ENCODE results near the gene GYPC.

GYPC gene

DNA sequence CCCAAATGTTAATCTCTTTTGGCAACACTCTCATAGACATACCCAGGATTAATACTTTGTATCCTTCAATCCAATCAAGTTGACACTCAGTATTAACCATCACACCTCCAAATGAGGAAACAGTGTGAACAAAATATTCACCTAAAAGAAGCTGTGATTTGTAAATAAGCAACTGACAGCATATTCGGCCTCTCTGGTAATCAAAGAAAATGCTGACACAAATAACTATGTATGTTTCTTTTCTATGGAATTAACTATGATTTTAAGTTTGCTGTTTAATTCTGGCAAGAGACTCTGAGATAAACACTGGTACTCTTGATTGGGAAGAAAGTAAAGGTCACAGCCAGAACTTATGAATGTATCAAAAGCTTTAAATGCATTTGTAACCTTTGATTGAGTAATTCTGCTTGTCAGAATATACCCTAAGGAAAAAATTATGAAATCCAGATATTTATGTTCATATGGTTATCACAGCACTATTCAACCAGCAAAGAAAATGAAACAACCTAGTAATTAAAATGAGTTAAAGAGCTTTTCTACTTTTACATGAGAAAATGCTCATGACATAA is 3.6 kb upstream of the GYPC start:
- no peak for DNase-seq

DNA sequence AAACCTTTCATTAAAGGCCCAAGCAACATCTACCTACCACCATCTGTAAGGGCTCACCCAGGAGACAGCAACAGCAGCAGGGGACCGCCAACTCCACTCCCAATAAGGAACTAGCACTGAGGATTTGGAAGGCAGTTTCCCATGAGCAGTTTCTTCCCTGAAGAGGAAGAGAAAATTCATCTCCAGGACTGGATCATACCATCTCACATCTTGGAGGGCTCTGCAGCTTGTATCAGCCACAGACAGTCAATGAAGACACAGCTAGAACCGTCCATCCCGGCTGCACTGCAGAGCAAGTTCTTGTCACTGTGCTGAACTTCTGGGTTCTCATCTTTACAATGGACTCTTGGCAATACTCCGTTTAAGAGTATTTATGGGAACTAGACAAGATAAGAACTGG is 2.8 kb upstream of the GYPC start:
- DNase-seq = no peak

DNA sequence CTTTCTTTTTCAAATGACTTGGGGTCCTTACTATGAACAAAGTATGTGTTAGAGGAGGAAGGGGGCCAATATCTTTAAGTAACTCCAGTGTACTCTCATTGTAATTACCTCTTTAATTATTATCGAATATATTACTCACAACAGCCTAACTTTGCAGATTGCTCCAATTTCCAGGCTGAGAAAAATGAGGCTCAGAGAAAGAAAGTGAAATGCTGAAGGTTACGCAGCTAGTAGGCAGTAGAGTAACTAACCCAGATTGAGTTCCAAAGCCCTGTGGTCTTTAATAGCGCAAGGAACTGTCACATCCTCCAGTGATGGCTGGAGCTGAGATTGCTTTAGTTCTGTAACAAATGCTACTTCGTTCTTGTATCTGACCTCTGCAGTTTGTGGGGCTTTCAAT is 2.2 kb upstream of the GYPC start:
- DNase-seq = no peak

DNA sequence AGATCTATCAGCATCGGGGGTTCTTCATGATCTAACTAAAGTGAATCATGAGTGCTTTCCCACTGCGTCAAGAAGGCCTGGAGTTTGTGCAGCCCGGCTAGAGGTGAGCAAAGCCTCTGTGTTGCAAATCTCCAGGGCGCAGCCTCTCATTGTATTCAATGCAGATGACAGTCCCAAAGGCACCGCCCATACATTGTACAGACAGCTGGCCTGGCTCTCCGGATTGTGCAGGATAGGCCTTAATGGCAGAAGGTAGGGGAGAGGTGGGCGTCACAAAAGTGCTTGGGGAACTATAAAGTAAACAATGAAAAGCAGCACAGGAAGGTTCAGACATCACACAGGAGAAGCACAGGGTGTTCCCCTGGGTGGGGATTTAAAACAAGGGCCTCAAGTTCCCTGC is 907 bp upstream of the GYPC start:
- no peak for DNase-seq

DNA sequence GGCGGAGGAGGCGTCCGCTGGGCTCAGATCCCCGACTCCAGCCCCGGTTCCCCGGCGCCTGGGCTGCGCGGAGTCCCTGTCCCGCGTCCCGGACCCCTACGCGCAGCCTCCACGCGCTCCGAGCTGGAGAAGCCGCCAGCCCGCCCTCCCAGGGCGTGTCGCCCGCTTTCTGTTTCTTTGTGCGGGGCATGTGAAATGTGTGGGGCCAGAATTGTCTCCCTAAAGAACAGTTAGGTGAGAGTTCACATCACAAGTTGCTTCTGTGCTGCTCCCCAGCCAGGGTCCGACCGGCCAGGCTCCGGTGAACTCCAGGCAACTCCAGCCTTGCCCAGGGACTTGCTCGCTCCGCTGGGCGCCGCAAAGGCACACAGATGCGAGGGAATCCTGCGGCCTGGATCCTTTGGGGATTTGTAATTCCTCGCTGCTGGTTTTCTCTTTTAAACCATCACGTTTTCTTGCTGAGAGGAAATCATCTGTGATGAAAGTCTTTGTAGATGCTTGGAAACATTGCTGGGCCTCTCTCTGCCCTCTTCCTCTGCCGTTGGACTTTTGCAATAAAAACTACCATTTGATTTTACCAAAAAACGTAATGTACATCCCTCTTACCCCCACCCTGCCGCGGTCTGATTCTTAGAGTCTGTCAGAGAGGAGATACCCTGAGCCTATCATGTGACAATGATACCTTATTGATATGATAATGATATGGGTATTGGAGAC is 631 bp downstream of the GYPC start:
- DNase-seq = peak; percentile 31

DNA sequence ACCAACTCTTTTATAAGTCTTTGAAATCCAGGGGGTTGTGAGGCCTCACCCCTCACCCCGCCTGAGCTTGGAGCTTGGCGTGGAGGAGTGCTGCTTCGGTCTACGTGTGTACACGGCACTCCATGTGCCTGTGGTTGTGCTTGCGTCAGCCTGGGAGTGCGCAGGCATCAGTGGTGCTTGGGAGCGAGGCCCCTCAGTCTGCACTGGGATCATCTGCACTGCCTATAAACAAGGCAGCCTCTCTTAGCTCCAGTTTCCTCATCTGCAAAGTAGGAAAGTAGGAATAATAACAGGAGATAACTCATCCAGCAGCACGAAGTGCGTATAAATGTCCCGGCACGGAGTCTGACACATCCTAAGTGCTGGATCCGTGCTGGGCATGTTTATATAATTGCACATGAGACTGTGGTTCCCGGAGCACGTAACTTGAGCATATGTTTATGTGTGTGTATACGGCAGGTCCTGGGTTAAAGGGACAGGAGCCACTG is 1.2 kb downstream of the GYPC start:
- DNase-seq = peak; percentile 40

DNA sequence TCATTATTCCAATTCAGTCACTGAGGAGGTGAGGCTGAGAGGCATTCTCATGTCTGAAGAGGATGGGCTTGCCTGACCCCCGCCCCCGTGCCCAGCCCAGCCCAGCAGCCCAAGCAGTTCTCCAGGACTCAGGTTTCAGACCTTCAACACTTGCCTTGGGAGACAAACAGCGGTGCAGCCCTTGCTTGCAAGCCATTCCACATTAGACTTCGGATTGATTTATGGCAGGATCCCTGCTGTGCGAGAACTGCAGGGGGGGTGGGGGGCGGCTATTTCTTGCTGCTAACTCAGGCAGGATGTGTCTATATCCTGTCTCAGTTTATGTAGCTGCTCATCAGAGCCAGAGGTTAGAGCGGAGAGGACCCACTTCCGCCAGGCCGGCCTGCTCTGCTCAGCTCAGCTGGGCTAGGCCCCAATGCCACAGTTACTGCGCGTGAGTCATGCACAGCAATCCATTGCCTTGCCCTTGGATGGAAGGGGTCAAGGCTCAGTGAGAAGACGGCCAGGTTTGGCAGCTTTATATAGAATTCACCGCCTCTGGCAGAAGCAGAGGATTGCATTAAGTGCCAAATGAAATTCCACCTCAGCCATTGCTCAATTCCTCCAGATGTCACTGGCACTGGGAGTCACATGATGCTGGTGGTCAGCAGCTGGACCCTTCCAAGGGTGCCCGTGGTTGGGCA is 1.8 kb downstream of the GYPC start:
- DNase-seq = peak; percentile 73

DNA sequence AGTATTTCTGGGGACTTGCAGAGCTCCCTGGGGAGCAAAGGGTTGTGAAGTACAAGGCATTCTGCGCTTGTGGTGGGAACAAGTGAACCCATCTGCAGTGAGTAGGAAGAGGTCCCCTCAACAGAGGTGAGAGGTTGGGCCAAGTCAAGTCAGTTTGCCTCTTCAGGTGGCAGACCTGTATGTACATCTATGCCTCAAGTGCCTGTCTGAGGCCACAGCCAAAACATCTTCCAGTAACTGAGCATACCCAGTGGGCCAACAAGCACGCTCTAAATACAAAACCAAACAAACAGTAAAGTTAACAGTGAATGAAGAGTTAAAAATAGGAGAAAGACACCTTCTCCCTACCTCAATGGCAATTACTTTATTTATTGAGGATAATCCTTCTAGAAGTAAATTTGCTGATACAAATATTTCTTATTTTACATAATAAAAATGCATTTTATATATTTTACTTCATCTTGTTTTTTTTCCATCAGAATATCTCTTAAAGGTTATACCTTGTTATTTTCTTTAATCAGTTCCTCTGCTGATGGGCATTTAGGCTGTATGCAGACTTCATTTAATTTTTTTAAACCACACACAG is 2.5 kb downstream of the GYPC start:
- no peak for DNase-seq

DNA sequence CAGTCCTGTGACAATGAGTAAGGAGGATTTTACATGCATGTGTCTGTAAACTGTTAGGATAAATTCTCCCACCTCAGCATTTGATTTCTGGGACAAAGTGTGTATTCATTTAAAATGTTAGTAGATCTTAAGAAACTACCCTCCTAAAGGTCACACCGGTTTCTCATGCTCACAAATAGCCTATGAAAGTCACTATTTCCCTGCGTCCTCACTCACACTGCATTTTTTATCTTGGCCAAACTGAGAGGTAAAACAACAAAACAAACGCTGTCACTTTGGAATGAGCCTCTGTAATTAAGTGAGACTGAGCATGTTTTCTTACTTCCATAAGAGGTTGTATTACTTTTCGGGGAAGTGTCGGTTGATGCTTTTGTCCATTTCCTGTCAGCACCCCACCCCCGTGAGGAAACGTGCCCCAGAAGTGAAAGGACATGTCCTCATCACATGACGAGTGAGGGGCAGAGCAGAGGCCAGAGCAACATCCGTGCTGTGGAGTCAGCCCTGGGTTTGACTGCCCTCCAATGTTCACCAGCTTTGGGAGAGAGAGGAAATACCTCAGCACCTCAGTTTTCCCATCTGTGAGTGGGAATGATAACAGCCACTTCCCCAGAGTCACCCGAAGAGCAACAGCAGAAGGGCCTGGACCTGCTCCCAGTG is 3.1 kb downstream of the GYPC start:
- peak; percentile 60 for DNase-seq

DNA sequence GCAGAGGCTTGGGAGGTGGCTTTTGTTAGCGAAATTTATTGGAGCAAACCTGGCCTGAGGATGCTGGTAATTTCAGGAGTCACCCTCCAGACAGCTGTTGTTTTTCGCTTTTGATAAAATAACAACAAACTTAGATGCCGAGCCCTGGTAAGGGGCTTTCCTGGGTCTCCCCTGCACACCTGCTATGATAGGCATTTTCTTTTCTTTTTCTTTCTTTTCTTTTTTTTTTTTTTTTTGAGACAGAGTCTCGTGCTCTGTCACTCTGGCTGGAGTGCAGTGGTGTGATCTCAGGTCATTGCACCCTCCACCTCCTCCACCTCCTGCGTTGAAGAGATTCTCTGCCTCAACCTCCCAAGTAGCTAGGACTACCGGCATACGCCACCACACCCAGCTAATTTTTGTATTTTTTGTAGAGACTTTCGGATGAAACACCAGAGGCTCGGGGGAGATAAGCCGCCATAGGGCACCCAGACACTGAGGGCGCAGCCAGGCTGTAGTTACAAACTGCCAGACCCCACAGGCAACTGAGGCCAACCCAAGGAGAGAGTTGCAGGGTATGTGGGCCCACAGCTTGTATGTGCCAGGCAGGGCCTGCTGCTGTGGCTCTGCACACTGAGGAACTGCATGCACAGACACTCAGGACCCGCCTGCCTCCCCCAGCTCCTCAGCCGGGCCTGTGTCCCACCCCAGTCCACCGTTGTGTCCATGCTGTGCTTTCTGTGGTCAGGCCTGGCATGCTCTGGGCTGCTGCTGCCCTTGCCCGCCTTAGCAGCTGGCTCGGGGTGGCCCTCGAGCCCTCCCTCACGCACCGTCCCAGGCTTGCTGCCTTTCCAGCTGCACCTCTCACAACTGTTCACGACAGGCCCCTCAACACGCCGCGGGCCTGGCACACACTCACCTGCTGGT is 3.9 kb downstream of the GYPC start:
- no peak for DNase-seq

DNA sequence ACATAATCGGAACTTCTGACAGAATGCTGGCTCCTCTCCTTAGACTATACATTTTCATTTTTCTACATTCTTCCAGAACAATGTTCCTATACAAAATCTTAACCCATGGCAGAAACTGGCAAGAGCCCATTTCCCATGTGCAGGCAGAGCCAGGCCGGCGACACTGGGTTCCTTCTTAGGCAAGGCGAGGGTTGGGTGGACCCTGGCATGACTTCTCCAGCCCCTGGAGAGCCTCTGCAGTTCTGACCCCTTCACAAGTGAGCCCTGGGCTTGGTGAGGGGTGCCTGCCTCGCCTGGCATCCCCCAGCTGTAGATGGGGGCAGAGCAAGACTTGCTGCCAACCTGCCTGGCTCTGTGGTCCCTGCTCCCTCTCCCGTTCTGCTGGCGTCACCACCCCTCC is 5.0 kb downstream of the GYPC start:
- no peak for DNase-seq

DNA sequence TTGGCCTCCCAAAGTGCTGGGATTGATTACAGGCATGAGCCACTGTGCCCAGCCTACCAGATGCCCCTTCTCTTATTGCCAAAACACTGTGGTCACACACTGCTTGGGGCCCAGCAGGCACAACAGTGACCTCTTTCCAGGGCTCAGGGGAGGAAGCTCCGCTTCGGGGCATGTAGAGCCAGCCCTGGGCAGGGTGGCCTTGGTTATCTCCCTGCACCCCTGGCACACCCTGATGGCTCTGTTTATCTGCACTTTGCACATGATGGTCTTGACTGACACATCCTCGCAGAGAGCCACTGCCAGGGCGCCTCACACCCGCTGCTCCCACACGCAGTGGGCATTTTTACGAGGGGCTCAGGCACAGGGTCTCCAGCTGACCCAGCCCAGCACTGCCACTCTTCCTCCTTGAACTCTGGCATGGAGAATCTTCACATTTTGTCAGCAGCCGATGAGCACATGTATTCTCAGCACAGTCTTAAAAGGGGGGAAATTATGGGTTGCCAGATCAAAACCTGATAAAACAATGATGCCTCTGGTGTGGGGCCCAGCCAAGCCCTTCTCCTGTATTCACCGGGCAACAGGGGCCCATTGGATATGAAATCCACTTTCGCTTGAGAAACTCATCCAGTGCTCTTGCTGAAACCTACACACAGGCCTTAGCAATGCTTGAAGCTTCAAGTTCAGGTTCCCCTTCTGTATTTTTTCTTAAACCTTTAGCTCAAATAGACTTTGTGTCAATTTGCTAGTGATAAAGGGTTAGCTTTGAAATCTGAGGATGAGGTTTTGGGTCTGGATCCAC is 5.9 kb downstream of the GYPC start:
- DNase-seq = no peak

DNA sequence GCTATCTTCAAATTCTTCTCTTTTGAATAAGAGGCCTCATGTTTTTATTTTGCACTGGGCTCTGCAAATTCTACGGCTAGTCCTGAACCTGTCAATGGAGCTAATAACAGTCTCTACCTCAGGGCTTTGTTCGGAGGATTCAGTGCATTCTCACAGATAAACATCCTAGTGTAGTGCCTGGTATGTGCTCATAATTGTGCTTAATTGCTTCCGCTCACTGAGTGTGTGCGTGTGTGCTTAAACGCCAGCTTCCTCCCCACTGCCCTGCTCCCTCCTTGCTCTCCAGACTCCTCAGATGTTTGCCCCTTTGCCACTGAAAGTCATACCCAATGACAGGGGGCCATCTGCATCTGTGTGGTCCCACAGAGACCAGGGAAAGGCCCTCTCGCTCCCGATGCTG is 6.7 kb downstream of the GYPC start:
- peak; percentile 25 for DNase-seq

DNA sequence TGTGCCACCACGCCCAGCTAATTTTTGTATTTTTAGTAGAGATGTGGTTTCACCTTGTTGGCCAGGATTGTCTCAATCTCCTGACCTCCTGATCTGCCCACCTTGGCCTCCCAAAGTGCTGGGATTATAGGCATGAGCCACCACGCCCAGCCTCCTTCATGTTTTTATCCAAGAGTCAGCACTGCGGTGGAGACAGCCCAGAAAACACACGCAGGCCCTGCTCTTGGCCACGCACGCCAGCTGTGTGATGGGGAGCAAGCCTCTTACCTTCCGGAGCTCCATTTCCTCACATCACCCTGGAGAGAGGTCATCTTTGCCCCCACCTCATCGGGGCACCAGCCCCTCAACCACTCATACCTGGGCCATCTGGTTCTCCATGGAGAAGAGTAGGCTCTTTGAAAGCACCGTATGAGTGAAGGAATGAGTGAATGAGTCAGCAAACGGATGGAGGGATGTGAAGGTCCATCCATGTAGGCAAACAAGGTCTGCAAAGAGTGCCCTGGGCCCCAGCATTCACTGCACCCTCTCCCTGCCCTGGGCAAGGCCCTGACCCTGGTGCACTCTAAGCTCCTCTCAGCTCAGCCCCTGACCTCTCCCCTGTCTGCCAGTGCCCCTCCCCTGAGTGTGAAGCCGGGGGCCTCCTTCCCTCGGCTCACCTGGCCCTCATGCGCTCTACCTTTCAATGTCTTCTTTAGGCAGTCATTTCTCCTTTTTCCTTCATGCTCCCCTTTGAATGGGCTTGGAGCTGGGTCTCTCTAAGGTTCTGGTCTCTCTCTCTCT is 7.4 kb downstream of the GYPC start:
- no peak for DNase-seq

DNA sequence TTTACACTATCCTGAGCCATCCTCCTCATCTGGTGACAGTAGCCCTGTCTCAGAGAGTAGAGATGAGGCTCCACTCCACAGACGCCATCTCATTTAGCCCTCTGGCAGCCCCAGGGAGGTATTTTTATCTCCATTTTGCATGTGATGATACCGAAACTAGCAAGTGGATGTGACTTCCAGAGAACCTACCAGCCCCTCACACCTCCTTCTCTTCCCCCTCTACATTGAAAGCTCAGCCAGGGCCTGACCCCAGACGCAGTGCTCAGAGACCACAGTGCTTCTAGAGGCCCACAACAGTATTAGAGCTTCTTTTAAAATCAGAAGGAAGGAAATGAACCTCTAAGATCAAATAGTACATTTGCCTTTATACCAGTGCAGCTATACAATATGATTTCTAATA is 8.3 kb downstream of the GYPC start:
- peak; percentile 43 for DNase-seq

DNA sequence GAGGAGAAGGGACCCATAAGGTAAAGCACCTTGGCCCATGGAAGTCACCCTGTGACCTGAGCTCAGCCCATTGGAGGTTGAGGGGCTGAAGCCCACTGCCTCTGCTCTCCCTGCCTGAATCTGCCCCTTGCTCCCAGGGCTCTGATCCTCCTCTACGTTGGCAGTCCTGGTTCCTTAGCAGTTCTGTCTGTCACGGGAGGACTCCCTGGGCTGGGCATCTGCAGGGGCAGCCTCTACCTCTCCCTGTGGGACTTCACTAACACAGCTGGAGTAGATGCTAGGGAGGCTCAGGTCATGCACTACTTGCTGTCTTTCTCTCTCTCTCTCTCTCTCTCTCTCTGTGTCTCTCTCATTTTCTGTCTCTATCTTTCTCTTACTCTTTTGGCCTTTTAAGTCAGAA is 8.7 kb downstream of the GYPC start:
- no peak for DNase-seq

DNA sequence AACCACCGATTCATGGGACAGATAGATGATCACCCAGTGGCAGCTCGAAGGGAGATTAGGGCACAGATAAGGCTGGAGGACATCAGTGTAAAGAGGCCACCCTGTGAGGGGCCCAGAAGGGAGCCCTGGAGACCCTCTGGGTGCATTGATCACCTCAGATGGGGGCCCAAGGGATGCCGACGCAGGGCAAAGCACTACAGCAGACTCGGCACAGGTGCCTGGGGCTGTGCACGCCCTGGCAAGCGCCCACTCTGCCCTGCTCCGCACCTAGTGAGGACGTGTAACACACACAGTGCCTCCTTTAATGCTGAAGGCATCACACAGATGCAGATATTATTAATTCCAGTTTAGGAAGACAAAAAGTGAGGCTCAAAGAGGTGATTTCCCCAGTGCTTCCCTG is 9.5 kb downstream of the GYPC start:
- no peak for DNase-seq

DNA sequence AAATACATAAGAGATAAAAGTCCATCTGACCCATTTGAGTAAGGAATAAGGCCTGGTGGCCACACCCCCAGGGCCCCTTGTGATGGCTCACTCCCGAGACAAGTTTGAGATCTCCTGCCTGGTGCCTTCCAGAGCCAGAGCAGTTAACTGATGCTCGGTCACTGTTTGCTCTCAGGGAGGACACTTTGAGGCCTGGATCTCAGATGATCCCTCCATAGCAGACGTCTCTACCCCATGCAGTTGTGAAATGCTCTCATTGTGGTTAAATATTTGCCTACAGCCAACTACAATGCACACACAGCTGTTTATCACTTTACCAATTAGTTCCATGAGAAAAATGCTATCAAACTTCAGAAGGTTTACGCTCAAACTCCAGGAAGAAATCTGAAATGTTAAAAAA is 12.3 kb downstream of the GYPC start:
- no peak for DNase-seq

DNA sequence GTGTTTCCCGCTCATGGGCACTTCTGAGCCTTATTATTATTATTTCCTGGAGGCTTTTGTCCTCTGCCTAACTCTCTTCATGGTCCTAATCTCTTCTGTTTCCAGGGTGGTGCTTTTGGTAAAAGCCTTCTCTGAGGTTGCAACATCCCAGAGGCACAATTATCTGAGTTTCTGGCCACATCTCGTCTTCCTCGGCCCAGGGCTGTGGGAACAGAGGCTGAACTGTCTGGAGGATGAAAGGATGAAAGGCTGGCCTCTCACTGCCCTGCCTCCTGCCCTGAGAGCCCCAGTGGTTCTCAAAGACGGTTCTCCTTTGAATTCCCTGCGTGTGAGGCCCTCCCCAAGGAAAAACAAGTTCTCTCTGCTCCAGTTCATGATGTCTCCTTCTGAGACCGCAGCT is 13.8 kb downstream of the GYPC start:
- DNase-seq = no peak

DNA sequence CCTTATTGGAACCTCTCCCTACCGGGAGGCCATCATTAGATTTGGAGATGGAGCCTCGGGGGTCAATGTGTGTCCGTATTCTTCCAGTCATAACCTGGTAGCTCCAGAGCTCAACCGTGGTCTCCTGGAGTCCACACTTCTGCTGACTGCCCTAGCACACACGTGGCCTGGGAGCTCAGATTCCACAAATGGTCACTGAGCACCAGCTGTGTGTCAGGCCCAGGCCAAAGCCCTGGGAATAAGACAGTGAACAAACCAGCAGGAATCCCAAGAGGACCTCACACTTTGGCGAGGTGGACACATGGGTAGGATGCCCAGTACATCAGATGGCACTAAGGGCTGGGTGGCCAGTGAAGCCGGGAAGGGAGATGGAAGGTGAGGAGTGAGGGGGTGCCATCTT is 15.5 kb downstream of the GYPC start:
- no peak for DNase-seq

Data from CD4-positive, alpha-beta T cell treated with Interleukin-12 subunit alpha and Interleukin-12 subunit beta, for 1 hour (primary cell).